H4 (cell line): Measurements from ENCODE around the gene MMP17. TPM values are rescaled to one million over a fixed set of nuclear protein-coding genes. Genes with fewer than 3 reads are reported as not detected.

Experiments used
- DNase-seq: peaks from one replicate; pipeline ENCODE4 v3.0.0-alpha.2; 2015; ENCODE audit warnings: low spot score
- total RNA-seq: library from RNA; depleted of rRNA; stranded (reverse); fragments of >200 nt; shearing (Covaris generic); gene quantifications from 2 replicates; pipeline ENCODE4 v1.2.3, GENCODE V29; 2014; rRNA removed

Gene MMP17
- total RNA-seq, result 5.0 and 14.1 TPM in 2 replicates

- no peak for DNase-seq
Measured at GRCh38 chr12:131827961-131828534, at the start of gene MMP17. MMP17 (plus strand) TSS chr12:131828393; CDS start chr12:131828495, 102 bp downstream.

GRCh38 chr12:131779027-131779426 is 49.2 kb upstream of the MMP17 start:
- DNase-seq, result no peak

- no peak for DNase-seq
Measured at GRCh38 chr12:131782061-131782460, 46.1 kb upstream of the MMP17 start.

GRCh38 chr12:131783915-131784541 is 44.2 kb upstream of the MMP17 start:
- DNase-seq, result peak; percentile 88

- no peak for DNase-seq
Measured at GRCh38 chr12:131784909-131785762, 43.1 kb upstream of the MMP17 start.

GRCh38 chr12:131785763-131786330 is 42.3 kb upstream of the MMP17 start:
- no peak for DNase-seq

- no peak for DNase-seq
Measured at GRCh38 chr12:131786331-131786730, 41.9 kb upstream of the MMP17 start.

GRCh38 chr12:131787143-131787660 is 41.0 kb upstream of the MMP17 start:
- no peak for DNase-seq

GRCh38 chr12:131788070-131788469 is 40.1 kb upstream of the MMP17 start:
- DNase-seq, result no peak

GRCh38 chr12:131789638-131790037 is 38.6 kb upstream of the MMP17 start:
- DNase-seq, result no peak

- no peak for DNase-seq
Measured at GRCh38 chr12:131793243-131794022, 34.8 kb upstream of the MMP17 start.

- DNase-seq, result no peak
Measured at GRCh38 chr12:131794061-131794460, 34.1 kb upstream of the MMP17 start.

- no peak for DNase-seq
Measured at GRCh38 chr12:131794573-131794972, 33.6 kb upstream of the MMP17 start.

- DNase-seq, result no peak
Measured at GRCh38 chr12:131795064-131795463, 33.1 kb upstream of the MMP17 start.

- DNase-seq, result no peak
Measured at GRCh38 chr12:131795690-131796410, 32.3 kb upstream of the MMP17 start.

- DNase-seq, result no peak
Measured at GRCh38 chr12:131796411-131796736, 31.8 kb upstream of the MMP17 start.

GRCh38 chr12:131796754-131797587 is 31.2 kb upstream of the MMP17 start:
- no peak for DNase-seq

GRCh38 chr12:131797588-131797934 is 30.6 kb upstream of the MMP17 start:
- DNase-seq, result no peak

- DNase-seq, result no peak
Measured at GRCh38 chr12:131799195-131799594, 29.0 kb upstream of the MMP17 start.
